NCI-H2196 (cell line): ENCODE measurements around the gene SEMA7A.

Experiments
- DNase-seq: peaks from one replicate; lab custom pipeline; 2025; ENCODE audit not compliant: unreplicated experiment; lab: John Stamatoyannopoulos, UW

SEMA7A gene

DNA sequence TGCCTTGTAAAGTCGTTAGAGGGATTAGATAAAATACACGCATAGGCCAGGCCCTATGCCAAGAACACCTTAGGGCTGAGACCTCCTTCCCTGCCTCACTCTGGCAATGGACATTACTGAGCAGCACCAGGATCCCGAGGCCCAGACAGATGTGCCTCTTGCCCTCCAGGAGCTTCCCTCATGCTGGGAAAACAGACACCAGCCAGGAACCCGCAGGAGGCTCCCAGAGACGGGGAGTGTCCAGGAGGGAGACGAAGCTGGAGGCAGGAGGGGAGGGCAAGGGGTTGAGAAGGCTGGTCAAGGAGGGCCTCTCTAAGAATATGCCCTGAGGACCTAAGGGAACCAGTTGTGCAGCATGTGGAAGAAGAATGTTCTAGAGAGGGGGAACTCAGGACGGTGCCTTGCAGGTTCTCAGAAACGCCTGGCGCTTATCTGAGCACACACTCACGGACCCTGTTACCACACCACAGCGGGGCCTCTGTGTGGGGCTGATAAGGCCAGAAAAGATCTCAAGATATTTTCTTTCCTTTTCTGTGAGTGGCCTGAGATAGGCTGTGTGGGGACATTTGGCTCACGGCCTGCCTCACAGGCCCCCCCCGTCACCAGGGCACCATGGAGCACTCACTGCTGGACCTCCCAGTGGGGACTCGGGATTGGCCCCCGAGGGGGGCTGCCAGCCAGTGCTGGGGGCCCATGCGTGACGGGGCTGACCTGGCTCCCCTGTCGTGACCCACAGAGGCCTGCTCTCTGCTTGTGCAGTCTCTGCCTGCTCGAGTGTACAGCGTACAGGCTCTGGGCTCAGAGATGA is 44.3 kb downstream of the SEMA7A start:
- no peak for DNase-seq

DNA sequence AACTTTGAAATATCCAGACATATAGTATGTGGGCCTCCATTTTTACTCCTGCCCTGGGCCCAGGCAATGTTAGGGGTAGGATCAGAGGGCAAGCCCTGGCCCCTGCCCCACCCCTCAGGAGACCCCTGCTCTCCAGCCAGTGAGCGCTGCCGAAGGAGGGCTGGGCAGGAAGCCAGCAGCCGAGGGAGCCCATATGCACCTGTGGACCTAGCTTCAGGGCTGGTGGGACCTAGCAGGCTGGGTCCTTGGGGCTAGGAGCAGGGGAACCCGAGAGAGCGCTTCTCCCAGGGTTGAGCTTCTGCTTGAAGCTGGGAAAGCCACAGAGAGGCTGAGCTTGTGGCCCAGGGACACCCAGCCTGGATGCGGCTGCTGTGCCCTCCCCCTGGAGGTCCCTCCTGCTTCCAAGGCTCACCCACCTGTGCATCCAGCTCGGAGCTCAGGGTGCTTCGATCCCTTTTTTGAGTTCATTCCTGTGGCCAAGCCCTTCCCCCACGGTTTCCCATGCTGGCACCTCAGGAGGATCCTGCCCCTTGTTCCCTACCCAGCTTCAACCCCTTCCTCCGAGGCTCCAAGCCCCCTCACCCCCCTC is 45.3 kb downstream of the SEMA7A start:
- DNase-seq: no peak

DNA sequence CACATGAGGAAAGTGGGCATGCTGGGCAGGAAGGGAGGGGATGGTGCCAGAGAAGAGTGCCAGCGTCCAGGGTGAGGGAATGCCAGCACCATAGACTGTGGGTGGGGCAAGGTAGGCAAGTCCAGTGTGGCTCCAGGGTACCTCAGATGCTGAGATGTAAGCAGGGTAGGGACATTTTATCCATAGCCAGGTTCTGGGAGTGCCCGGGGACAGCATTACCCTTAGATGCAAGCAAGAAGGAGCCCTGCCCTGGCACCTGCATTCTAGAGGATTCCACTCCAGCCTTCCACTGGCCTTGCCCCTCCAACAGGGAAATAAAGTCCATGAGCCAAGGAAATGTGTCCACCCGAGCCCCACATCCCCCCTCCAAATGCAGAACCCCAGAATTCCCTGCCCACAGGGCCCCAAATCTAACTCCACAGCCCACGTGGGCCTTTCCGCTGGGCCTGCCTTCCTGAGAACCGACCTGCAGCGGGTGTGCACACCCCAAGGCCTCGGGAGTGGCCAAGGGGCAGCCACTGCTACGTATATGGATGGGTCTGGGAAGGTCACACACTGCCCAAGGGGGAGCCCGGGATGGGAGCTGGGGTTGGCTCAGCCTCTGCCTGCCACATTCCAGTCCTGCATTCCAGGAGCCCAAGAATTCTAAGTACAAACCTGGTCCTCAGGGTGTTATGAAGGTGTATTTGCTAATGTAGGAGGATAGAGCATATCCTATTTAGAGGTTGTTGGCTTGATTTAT is 46.0 kb downstream of the SEMA7A start:
- no peak for DNase-seq

- DNase-seq: no peak
Observed at GRCh38 chr15:74387141-74387541, 46.6 kb downstream of the SEMA7A start.

DNA sequence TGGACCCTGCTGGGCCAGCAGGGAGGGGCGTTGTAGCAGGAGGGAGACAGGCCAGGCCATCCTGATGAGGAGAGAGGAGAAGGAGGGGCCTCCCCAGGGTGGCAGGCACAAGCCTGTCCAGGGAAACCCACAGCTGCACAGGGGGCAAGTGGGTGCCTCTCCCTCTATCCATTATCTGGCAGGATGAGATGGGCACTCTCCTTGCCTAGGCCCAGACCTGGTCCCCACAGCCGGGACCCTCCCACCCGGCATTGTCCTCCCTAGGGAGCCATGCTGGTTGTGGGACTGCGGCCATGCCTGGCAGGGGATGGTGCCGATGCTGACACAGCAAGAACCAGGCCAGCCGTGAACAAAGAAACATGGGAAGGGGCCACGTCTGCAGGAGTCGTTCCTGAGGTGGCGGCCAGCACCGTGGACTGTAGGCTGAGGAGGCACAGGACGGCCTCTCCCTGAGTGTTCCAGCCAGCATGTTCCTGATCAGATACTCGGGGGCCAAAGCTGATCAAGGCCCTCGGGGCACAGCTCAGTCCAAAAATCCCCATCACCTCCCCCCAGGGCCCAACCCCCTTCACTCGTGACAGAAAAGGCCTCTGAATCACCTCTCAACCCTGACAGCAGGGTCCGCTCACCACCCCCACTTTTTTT is 47.1 kb downstream of the SEMA7A start:
- no peak for DNase-seq

- no peak for DNase-seq
Observed at GRCh38 chr15:74385733-74386132, 48.0 kb downstream of the SEMA7A start.

GRCh38 chr15:74384881-74385643 is 48.7 kb downstream of the SEMA7A start:
- DNase-seq: peak; percentile 8

DNA sequence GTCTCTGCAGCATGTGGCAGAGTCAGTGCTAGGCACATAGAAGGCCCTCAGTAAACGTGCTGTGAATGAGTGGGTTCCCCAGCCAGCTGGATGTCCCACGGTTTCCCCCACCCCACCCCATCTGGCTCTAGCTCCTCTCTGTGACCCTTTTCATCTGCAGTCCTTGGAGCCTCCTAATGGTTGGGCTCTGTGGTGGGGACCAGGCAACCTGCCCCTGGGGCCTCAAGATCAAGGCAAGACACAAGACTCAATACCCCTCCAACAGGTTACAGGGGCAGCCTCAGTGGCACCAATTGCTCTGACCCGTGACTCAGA is 49.2 kb downstream of the SEMA7A start:
- DNase-seq: no peak

DNA sequence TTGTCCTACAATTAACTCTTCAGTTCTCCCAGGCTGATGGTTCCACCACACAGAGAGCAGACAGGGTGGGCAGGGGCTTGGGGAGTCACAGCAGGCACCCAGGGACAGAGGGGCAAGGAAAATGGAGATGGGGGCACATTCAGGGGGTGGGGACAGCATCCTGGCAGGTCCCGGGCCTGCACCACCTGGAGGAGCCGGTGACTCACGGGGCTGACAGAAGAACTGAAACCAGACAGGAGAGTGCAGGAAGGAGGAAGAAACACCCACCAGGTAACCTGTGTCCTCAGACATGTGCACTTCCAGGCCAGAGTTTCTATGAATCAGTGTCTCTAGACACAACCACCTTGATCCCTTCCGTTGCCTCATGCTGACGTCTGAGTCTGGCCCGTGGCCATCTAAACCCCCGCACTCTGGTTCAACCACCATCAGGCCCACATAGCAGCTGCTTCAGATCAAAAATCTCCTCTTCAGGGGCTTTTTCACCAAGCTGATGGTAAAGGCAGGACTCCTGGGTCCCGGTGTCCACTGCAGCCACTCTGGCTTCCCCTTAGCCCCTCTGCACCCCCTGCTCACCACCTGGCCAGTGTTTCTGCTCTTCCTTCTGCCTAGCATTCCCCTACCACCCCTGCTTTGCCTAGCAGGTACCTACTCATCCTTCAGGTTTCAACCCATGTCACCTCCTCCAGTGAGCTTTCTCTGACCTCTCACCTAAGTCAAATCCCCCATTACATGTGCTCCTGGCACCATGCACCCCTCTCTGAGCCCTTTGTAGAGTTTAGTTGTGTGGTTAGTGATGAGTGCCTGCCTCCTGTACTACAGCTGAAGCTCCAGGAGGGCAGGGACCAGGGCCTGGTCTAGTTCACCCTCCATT is 49.8 kb downstream of the SEMA7A start:
- DNase-seq: no peak

GRCh38 chr15:74383286-74383685 is 50.5 kb downstream of the SEMA7A start:
- no peak for DNase-seq

- peak; percentile 72 for DNase-seq
Observed at GRCh38 chr15:74382004-74382816, 51.5 kb downstream of the SEMA7A start.

DNA sequence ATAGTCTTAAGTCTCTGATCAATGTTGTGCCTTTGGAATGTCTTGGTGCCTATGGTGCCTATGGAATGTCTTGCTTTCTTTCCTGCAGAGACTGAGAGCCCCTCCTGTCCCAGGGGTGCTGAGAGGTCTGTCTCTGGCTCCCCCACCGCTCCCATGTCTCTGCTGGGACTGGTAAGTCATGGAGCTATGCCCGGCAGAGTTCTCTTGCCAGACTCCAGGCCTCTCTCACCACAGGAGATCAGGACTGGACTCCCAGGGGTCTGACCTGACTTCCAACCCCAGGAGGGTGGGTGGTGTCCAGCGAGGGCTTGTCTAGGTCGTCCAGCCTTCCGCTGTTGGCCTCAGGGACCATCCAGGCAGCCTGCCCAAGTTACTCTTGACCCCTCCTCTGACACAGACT is 52.3 kb downstream of the SEMA7A start:
- no peak for DNase-seq

- no peak for DNase-seq
Observed at GRCh38 chr15:74381190-74381453, 52.6 kb downstream of the SEMA7A start.

GRCh38 chr15:74380361-74381189 is 53.2 kb downstream of the SEMA7A start:
- no peak for DNase-seq

GRCh38 chr15:74378848-74379247 is 54.9 kb downstream of the SEMA7A start:
- DNase-seq: no peak

DNA sequence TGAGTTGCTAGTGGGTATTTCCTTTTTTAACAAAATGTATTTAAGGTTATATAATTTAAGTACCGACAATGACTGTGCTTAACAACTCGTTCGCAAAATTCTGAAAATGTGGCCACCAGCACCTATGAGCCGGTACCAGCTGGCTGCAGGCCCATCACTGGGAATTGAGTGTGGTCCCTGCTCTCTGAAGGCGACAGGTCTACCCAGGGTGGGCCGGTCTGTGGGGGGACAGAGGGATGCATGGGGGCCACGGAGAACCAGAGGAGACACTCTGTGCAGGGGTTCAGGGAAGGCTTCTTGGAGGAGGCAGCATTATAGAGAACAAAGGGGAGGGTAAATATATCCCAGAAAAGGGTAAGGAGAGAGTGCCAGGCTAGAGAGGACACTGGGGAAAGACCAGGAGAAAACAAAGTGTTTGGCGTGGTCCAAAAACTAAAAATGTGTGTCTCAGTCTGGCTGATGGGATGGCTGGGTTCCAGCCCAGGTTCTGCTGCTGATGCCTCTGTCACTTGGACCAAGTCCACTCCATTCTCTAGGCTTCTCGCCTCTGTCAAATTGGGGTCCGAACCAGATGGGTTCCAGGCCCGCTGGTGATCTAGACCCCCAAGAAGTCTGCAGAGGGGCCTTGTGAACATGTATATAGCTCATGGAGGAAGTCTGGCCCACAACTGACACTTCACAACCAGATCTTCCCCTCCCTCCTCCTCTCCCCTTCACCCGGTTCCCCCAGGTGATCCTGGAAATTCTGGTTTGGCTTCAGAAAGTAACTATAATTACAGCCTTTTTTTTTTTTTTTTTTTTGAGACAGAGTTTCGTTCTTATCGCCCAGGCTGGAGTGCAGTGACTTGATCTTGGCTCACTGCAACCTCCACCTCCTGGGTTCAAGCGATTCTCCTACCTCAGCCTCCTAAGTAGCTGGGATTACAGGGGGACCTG is 55.7 kb downstream of the SEMA7A start:
- no peak for DNase-seq

DNA sequence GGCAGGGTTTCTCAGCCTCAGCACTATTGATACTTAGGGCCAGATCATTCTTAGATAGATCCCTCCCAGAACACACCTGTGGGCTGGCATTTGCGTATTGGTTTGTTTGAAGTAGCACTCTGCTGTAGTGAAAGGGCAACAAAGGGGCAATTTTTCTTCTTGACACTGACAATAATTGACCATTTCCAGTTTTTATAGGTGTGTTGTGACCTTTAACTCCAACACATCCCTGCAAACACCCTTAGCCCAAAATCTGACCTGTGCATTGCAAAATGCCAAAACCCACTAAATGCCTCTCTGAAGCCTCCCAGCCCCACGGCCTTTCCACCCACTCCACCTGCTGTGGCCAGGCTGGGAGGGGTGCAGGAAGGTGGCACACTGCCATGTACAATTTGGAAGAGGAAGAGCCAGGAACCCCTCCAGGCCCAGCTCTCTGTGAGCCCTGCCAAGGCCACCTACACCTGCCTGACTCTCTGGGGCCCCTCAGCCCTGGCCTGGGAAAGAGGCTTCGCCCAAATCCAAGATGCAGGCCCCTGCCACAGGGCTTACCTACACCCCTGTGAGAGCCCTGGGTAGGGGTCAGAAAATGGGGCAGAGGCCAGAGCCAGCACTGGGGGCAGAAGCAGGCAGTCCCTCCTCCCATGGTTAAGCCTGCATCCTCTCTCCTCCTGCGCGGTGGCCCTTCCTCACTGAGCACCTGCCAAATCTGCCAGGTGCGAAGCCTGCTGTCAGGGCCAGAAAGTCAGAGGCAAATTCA is 56.8 kb downstream of the SEMA7A start:
- DNase-seq: no peak
